GM19025 (cell line): ENCODE data around the gene CAMTA2.
A peak's percentile ranks its signal among the peaks of the same experiment; 100 is the strongest.

ENCODE experiments used
- ATAC-seq: cut with Tn5 transposase; IDR thresholded peaks from one replicate; pipeline ENCODE4 v1.9.1; 2021; ENCODE audit warnings: mild to moderate bottlenecking, low read depth, moderate library complexity; ENCODE audit not compliant: unreplicated experiment

CAMTA2 gene

DNA sequence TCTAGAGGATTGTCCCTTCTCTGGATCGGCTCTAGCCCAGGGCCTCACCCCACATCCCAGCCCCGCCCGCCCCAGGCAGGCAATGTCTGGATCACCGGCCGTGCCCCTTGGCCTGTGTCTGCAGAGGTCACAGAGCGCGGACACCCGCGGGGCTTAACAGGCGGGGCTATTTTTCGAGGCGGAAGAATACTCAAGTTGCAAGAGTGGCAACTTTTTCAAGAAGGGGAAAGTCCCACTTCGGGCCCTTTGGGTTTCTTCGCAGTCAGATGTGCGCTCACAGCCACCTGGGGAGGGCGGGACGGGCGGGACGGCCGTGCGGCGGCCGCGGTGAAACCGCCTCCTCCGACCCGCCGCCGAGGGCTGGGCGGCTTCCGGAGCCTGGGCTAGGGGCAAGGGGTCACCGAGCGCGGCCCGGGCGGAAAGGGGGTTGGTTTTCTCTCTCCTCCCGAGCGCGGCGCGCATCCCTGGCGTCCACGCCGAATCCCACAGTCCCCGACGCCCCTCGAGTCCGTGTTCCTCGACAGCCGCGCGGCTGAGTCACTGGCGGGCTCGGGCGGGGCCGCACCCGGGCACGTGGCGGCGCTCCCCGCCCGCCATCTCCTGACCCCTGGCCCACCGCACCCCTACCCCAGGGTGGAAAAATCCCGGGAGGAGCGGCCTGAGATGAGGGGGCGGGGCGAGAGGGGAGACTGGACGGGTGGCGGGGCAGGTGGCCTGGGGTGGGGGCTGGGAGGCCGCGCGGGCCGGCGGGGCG, 38.0 kb downstream of the CAMTA2 start:
- peak; percentile 32 for ATAC-seq

DNA sequence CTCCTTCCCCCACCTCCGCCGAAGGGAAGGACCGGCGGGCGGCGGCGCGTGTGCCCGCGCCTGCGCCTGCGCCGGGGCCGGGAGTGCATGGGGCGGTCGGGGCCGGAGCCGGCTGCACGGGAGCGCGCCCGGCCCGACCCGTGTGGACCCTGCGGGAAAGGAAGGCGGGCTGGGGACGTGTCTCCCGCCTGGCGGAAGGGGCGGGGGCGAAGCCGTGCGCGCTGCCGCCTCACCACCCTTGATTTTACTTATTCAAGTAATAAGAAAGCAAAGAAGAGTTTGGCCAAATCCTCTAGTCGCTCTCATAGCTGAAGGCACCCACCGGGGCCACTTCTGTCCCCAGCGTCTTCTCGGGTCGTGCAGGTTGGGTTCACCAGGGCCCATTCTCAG, 38.5 kb downstream of the CAMTA2 start:
- ATAC-seq = peak; percentile 20

DNA sequence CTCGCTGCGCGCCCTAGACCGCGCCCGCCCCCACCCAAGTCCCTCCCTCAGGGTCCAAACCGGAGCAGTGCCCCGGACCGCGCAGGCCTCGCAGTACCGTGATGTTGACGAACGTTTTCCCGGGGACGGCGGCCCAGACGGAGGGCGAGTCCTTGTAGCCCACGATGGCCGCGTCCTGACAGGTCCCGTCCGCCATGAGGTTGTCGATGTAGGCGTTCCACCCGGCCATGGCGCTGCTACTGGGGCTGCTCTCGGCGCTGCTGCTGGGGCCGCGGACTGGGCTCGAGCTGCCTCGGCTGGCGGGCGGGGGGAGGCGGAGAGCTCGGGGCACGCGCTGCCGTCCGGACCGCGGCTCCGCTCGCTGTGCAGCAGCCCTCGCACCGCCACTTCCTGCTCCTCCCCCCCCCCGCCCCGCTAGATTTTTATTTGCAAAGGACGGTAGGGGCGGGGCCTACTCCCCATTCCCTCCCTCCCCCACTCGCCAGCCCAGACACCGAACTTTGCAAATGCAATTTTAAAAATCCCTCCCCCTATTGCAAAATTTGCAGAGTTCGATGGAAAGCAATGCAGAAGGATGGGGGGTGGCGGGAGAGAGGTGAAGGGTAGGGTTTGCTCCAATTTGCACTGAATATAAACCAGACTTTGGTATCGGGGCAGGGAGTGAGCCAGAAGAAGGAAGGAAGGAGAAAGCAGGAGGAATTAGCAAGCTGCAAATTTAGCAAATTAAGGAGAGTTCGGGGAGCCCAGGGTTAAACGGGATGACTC, 39.1 kb downstream of the CAMTA2 start, which contains the start of gene PFN1:
Gene PFN1, minus strand, starts transcription at position 365 of the 765 bp plus-strand sequence. Its CDS starts 136 bp downstream, at position 229.
- no peak for ATAC-seq

DNA sequence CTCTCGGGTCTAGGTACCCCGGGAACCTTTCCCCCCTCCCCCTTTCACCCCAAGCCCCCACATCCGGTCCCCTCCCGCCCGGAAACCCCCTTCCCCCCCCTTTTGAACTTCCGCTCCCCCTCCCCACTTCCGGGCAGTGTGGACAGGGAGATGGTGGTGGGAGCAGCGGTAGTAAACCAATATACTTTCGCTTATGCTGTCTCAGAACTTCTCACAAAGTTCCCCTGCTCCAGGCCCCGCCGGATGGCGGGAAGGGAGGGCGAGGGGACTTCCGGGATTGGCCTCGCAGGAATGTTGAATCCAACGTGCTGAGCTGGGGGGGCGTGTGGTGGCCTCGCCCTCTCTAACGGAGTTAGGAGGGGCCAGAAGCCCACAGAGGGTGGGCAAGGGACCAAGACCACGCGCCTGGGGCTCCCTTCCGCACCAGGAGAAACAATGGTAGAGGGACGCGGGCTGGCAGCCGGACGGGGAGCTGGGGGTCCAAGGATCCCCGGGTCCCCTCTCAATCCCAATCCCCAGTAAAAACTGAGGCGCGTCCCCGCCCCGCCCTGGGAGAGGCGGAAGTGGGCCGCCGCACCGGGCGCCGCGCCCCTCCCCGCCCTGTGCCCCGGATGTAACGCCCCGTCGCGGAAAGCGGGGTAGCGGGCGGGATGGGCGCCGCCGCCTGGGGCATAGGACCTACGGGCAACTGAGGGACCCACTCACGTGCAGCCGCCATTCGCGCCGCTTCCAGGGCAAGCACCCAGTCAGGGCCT, 39.9 kb downstream of the CAMTA2 start:
- ATAC-seq = no peak

DNA sequence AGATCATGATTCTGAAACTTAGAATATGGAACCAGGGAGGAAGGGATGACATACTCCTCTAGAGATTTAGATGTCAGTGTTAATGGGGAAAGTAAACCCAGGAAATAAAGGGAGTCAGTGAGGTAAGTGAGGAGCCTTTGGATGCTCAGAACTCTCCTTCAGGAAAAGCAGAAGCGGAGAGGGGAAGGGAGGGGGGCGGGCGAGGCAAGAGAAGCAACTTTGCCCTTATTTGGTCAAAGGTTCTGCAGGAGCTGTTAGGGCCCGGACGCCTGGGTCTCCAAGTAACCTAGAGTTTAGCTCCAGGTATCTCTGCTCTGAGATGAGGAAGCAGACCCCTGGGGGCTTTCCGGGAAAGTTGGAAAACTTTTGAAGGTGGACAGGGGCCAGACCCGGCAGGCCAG, 40.5 kb downstream of the CAMTA2 start:
- ATAC-seq = no peak

DNA sequence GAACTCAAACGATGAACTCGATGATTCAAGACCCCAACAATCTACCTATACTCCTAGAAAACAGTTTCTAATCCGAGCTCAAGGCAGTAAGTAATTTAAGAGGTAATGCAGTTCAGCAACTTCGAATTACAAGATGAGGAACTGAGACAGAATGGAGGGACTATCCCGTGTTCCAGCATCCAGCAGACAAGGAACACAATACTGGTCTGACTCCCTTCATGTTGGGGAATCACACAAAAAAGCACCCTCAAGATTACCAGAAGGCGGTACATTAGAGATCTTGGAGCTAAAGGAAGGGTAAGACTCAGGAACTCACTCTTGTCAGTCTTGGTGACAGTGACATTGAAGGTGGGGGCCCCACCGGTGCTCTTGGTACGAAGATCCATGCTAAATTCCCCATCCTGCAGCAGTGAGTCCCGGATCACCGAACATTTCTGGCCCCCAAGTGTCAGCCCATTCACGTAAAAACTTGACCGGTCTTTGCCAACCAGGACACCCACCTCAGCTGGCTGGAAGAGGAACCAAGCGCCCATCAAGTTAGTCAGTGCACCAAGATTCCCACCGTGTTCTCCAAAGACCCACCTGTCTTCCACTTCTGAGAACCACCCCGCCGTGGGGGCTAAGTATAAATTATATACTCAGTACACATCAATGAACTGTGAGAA, 41.0 kb downstream of the CAMTA2 start:
- no peak for ATAC-seq

DNA sequence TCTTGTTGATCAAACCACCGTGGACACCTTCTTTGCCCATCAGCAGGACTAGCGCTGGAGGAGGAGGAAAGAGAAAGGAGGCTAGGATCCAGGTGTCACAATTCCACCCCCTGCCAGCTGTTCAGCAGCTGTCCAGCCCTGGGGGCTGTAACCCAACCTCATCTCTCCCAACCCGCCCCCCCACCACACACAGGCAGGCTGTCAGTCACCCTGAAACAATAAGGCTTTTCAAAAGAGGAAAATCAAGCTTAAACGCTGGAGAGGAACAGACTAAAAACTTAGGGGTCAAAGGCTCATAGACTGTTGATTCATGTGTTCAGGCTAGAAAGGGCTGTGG, 41.6 kb downstream of the CAMTA2 start:
- ATAC-seq = no peak

DNA sequence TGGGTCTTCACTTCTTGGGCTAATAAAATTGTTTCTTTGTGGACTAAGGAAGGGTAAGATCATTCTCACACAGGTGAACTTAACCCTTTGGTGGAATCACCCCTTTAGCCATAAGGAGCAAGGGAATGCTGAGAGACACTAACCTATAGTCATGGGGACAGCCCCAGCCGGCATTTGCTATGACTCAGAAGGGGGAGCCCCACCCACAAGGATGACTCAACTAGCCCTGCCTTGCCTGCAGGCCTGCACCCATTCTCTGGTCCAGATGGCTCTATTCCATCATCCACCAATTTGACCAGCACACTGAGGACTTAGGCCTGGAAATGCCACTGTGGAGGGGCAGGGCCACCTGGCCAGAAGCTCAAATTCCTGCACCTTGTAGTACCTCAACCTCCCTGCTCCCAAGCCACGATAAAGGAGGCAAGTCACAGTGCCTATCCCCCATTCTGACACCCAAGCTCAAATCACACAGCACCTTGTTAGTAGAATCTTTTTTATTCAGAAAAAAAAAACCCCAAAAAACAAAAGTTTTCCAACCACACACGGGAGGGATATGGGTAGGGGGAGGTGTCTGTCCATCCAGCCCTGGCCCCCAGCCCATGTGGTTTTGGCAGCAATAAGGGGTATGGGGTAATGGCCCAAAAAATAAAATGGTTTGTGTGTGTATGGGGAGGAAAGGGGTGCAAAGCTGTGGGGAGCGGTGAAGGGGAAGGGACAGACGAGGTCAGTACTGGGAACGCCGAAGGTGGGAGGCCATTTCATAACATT, 42.1 kb downstream of the CAMTA2 start:
- no peak for ATAC-seq

DNA sequence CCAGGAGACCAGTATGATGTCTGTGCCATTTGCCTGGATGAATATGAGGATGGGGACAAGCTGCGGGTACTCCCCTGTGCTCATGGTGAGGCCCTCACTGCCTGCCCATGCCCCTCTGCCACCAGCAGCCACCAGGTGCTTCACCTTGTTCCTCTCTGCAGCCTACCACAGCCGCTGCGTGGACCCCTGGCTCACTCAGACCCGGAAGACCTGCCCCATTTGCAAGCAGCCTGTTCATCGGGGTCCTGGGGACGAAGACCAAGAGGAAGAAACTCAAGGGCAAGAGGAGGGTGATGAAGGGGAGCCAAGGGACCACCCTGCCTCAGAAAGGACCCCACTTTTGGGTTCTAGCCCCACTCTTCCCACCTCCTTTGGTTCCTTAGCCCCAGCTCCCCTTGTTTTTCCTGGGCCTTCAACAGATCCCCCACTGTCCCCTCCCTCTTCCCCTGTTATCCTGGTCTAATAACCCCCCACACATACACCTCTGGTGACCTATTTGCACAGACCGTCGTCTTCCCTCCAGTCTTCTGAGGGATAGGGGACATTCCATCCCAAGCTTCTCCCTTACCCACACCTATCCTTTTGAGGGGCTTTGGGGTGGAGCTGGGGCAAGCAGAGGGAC, 42.8 kb downstream of the CAMTA2 start:
- no peak for ATAC-seq

DNA sequence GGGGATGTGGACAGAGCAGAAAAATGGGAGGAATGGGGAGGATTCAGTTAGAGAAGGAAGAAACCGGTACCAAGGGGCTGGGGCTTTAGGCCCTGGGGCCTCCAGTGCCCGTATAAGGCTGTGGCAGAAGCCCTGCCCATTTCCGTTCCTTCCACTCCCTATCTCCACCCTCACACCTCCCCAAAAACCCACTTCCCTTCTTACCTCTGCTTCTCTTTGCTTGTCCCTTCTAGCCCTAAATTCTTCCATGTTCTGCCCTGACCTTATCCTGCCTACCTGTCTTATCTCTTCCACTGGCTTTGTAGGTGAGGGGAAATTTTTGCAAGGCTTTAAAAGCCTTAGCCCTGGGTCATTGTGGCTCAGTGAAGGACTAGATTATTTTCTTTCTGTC, 43.3 kb downstream of the CAMTA2 start:
- ATAC-seq = no peak

DNA sequence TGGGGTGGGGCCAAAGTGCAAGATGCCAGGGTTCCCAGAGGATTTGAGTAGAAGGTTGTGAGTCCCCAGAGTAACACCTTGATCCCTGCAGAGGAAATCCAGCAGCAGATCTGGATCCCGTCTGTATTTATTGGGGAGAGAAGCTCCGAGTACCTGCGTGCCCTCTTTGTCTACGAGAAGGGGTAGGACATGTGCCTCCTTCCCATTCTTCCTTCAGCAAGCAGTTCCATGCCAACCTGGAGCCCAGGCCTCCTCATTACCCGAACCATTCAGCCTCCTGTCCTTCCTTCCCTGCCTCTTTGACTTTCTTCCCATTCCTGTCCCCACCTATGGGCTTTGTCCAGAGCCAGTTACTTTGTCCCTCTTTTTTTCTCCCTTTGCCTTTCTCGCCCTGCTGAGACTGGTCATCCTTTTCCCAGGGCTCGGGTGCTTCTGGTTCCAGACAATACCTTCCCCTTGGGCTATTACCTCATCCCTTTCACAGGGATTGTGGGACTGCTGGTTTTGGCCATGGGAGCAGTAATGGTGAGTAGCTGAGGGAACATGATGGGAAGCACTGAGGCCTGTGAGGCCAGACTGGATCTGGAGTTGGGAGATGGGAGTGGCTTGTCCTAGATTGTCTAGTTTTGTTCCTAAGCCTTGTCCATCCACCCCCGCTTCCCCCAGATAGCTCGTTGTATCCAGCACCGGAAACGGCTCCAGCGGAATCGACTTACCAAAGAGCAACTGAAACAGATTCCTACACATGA, 44.5 kb downstream of the CAMTA2 start:
- no peak for ATAC-seq

DNA sequence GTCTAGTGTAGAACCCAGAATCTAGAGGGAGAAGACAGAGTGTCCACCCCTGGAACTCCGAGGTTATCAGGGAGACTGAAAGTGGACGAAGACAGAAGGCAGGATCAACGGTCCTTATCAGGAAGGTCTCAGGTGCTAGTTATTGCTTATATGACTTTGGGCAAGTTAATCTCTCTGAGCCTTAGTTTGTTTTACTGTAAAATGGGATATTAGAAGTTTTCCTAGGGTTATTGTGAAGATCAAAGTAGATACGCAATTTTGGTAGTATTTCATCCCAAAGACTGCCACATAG, 46.2 kb downstream of the CAMTA2 start:
- ATAC-seq = no peak

DNA sequence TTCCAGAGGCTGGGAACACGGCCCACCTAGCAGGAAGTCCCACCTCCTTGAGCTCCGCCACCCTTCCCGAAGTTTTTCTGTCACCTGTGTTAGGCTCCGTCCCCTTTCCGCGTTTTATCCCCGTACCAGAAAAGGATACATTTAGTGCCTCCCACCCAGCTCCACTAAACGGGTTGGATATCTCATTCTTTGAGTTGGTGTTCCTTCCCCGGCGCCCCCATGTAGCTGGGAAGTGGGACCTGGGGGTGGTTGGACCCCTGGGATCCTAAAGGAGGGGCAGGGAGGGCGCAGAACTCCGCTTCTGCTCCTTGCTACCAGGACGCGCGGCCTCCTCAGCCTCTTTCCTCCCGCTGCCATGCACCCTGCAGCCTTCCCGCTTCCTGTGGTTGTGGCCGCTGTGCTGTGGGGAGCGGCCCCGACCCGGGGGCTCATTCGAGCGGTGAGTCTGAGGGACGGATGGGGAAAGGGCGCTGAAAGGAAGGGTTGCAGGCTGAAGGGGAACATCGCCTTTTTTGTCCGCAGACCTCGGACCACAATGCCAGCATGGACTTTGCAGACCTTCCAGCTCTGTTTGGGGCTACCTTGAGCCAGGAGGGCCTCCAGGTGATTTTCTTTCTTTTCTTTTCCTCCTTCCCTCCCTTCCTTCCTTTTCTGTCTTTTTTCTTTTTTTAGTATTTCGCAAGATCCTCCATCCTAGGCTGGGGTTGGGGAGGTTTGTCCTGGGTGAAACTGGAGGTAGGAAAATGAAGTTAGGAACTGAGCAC, 46.7 kb downstream of the CAMTA2 start:
- ATAC-seq = no peak

DNA sequence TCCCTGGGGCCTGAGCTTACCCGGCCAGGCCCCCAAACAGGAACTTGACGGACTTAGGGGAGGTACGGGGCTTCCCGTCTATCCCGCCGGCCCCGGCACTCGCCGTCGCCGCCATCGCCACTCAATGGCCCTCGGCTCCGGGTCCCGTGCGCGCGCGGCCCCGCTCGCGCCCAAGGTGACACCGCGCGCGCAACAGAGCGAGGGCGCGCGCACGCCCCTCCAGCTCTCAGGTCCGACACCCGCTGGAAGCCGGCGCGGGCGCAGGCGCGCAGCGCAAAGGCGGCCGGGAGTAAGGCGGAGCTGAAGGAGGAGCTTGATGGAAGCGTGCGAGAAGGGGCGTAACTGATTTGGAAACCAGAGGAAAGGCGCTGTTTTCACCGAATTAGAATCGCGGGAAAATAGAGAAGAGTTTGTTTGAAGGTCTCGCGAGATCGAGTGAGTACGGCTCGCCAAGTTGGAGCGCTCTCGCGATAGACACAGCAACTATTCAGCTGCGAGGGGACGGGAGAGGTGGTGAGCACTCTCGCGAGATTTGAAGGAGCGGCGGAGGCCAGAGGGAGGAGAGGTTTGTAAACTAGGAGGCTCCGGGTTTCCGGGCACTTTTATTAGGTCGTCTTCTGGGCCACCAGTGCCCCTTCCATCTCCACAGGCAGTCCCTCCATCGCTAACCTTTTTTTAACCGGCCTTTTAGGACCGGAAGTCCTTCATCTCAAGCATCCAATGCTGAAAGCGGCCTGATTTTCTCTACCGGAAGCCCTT, 47.5 kb downstream of the CAMTA2 start, which contains the start of the genes RNF167 and SLC25A11:
Gene RNF167, plus strand, starts transcription at position 473 of the 759 bp plus-strand sequence. CDS start 642 bp downstream, outside the sequence.
Gene SLC25A11, minus strand, starts transcription at position 251 of the 759 bp plus-strand sequence. Its CDS starts 136 bp downstream, at position 115.
- ATAC-seq = peak; percentile 84

DNA sequence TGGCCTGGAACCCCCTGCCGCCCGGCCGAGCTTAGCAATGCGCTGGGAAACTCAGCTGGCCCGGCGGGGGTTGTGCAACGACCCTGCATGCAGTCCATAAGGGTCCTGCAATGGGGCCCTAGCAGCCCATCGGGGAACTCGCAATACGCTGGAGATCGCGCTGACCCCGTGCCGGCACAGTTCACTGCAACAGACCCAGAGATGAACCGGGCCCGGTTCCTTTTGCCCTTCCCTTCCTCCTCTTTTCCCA, 48.0 kb downstream of the CAMTA2 start:
- ATAC-seq = no peak

DNA sequence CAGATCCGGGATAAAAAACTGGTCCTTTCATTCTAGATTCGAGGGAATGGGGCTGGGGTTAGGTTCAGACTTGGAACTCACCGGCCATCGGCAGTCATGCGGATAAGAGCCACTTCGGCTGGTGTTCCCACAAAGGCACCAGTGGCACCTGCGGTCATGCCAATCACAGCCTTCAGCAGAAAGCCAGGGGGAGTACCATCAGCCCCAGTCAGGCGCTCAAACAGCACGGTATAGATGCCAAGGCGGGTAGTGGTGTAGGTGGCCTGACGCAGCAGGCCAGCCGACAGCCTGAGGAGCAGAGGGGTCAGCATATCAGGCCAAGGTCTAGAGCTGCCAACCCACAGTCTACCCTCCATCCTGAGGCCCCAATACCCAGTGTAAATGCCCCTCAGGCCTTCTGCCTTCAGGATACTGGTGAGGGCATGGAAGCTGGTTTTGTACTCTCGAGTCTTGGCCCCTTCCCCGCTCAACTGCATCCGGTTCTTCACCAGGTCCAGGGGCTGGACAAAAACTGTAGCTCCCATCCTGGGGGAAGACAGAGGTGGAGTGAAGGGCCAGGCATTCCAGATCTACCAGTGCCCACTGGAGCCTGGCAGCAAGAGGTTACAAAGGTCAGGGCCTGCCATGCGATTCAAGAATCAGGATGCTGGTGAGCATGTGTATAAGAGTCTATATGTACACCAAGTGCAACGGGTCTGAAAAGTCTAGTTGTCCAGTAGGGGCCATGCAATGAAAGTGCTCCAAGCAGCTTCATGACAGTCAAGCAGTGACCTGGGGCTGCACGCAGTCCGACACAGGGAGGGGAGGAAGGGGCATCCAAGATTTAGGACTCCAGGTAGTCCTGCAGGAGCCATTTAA, 48.6 kb downstream of the CAMTA2 start:
- ATAC-seq = no peak

DNA sequence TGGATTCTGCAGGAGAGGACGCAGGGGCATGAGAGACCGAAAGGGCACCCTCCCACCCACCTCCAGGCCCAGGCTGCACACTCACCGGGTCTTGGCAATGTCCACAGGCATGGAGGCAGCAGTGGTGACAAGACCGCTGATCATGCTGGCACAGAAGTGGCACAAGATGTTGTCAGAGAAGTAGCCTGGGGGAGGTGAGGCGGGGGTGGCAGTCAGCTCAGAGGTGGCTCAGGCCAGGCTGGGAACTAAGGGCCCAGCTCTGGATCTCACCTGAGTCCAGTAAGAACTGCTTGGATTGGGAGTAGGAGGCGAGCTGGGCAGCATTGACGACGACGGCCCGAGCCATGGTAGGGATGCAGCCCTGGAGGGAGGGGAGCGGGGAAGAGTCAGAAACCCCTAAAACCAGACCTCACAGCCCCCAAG, 49.4 kb downstream of the CAMTA2 start:
- no peak for ATAC-seq
